ENCODE measurements around the gene TSFM. TPM values are rescaled to one million over a fixed set of nuclear protein-coding genes. Genes with fewer than 3 reads are reported as not detected.

Gene TSFM
- total RNA-seq (ENCODE audit: low replicate concordance) = 18.1 and 19.0 TPM in 2 replicates

- H3K9ac ChIP-seq = peak within 1 kb of the TSS; percentile 80
- H3K79me2 ChIP-seq (ENCODE audit: low read depth) = peaks cover 20% of the 10 kb centered on the region
- H4K20me1 ChIP-seq (ENCODE audit: low read depth) = no peaks in the 10 kb centered on the region
- no peak within 1 kb of the TSS for H3K27ac ChIP-seq
- H3K36me3 Mint-ChIP-seq = peaks cover 10% of the 10 kb centered on the region
- peaks cover 5% of the 10 kb centered on the region for H3K27me3 Mint-ChIP-seq (ENCODE audit: insufficient read depth, low read depth)
- no peaks in the 10 kb centered on the region for H3K9me3 Mint-ChIP-seq
- peak within 1 kb of the TSS; percentile 99 for H3K4me3 Mint-ChIP-seq
- H3K4me1 Mint-ChIP-seq = peaks cover 11% of the 10 kb centered on the region
- DNase-seq (ENCODE audit: low spot score) = peak; percentile 97
- no peaks in the 10 kb centered on the region for H3K9me3 ChIP-seq (ENCODE audit: low read depth)
- no peaks in the 10 kb centered on the region for H3K36me3 ChIP-seq
- H3K4me2 ChIP-seq = peak within 1 kb of the TSS; percentile 83
- peak within 1 kb of the TSS; percentile 60 for H2AFZ ChIP-seq (replicated peaks)
- H3K27me3 ChIP-seq = no peaks in the 10 kb centered on the region
- H3K4me3 ChIP-seq = peak within 1 kb of the TSS; percentile 84
- H3K4me1 ChIP-seq = no peaks in the 10 kb centered on the region
- peak within 1 kb of the TSS; percentile 91 for H3K27ac Mint-ChIP-seq
- H3F3A ChIP-seq (ENCODE audit: low read depth) = peaks cover 19% of the 10 kb centered on the region
- TF ChIP-seq CTCF (IDR thresholded peaks at IDR 0.05) = peak; percentile 93
- TF ChIP-seq EZH2 (IDR thresholded peaks at IDR 0.05) = no peak
Measured at GRCh38 chr12:57782608-57783465, at the start of gene TSFM. TSFM (plus strand) TSS chr12:57782787; CDS start chr12:57782802, 15 bp downstream.

DNA sequence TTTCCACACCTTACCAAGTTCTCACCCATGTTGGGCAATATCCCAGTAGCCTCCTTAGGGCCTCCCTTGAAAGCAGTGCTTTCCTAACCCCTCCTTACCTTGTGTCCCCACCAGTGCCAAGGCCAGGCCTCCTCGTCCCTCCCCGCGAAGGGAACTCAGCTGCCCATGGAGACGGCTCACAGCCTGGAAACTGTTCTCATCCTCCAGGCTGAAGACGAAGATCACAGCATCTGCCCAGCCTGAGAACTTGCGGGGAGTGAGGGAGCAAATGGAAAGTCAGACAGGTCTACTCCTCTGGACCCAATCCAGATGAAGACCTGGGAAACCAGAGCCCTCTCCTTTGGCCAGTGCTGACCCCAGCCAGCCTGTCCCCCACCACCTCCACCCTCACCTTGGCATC lies 48.7 kb upstream of the TSFM start:
- no peak for DNase-seq (ENCODE audit: low spot score)
- no peak overlapping the region for H3K27ac Mint-ChIP-seq
- peaks cover 10% of the 10 kb centered on the region for H3K4me1 ChIP-seq
- peaks cover 26% of the 10 kb centered on the region for H3K4me1 Mint-ChIP-seq
- H3K4me2 ChIP-seq = no peak overlapping the region
- H4K20me1 ChIP-seq (ENCODE audit: low read depth) = peaks cover 41% of the 10 kb centered on the region
- H3K9ac ChIP-seq = no peak overlapping the region
- no peak overlapping the region for H2AFZ ChIP-seq (replicated peaks)
- peaks cover 2% of the 10 kb centered on the region for H3K9me3 Mint-ChIP-seq
- no peak for TF ChIP-seq EZH2phosphoT487 (IDR thresholded peaks at IDR 0.05)
- no peak for TF ChIP-seq CTCF (IDR thresholded peaks at IDR 0.05)
- peak; percentile 8 for TF ChIP-seq EZH2 (IDR thresholded peaks at IDR 0.05)
- H3K4me3 ChIP-seq = no peak overlapping the region
- H3F3A ChIP-seq (ENCODE audit: low read depth) = peaks cover 26% of the 10 kb centered on the region
- no peaks in the 10 kb centered on the region for H3K9me3 ChIP-seq (ENCODE audit: low read depth)
- no peaks in the 10 kb centered on the region for H3K79me2 ChIP-seq (ENCODE audit: low read depth)
- H3K27ac ChIP-seq = no peak overlapping the region
- peak overlapping the region; percentile 68 for H3K4me3 Mint-ChIP-seq
- H3K27me3 Mint-ChIP-seq (ENCODE audit: insufficient read depth, low read depth) = peaks cover 42% of the 10 kb centered on the region
- H3K36me3 Mint-ChIP-seq = peaks cover 4% of the 10 kb centered on the region
- no peaks in the 10 kb centered on the region for H3K36me3 ChIP-seq
- H3K27me3 ChIP-seq = peaks cover 100% of the 10 kb centered on the region

GRCh38 chr12:57734591-57734990 lies 48.0 kb upstream of the TSFM start:
- Histone ChIP-seq H3K27ac (no peak overlapping the region), H3K4me2 (no peak overlapping the region), H3F3A (ENCODE audit: low read depth) (peaks cover 32% of the 10 kb centered on the region), H3K9me3 (ENCODE audit: low read depth) (no peaks in the 10 kb centered on the region), H3K4me3 (no peak overlapping the region), H4K20me1 (ENCODE audit: low read depth) (peaks cover 44% of the 10 kb centered on the region), H2AFZ (replicated peaks) (no peak overlapping the region), H3K79me2 (ENCODE audit: low read depth) (no peaks in the 10 kb centered on the region), H3K36me3 (no peaks in the 10 kb centered on the region), H3K4me1 (peaks cover 16% of the 10 kb centered on the region), H3K27me3 (peaks cover 100% of the 10 kb centered on the region), H3K9ac (no peak overlapping the region)
- Mint-ChIP-seq H3K36me3 (peaks cover 4% of the 10 kb centered on the region), H3K9me3 (no peaks in the 10 kb centered on the region), H3K27ac (no peak overlapping the region), H3K4me3 (no peak overlapping the region), H3K27me3 (ENCODE audit: insufficient read depth, low read depth) (peaks cover 44% of the 10 kb centered on the region), H3K4me1 (peaks cover 33% of the 10 kb centered on the region)
- no peak for DNase-seq (ENCODE audit: low spot score)
- TF ChIP-seq EZH2 (IDR thresholded peaks at IDR 0.05) = no peak
- TF ChIP-seq CTCF (IDR thresholded peaks at IDR 0.05) = no peak
- TF ChIP-seq EZH2phosphoT487 (IDR thresholded peaks at IDR 0.05) = no peak
